ENCODE data around the gene ETHE1. TPM values are rescaled to one million over a fixed set of nuclear protein-coding genes. Genes with fewer than 3 reads are reported as not detected.
A peak's percentile ranks its signal among the peaks of the same experiment; 100 is the strongest.

The ETHE1 gene
- total RNA-seq, 1 donor from 2014 or later = 32.4 TPM

DNA sequence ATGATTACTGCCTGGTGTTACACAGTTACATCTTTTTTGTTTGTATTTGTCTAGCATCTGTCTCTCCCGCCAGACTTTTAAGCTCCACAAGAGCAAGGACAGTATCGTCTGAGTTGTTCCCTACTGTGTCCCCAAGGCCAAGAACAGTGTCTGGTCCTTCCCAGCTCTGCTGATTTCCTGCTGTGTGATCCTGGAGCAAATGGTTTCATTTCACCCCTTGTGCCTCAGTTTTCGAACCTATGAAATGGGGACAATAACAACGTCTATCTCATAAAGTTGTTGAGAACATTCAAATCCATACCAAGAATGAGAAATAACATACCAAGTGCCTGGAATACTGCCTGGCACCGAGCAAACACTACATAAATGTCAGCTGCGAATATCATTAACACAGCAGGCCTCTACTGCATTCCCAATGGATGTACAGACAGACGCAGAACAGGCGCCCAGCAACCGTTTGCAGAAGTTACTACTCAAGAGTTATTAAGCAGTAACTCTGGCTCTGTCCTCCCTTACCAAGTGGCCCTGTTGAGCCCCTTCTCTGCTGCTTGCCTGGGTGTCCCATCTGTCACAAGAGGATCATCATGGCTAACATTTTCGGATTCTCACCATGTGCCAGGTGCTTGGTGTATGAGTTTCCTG is 36.9 kb upstream of the ETHE1 start:
- H3K36me3 ChIP-seq (ENCODE audit: control insufficient read depth in 3 of 3, insufficient read depth in 3 of 3, low read length in 3 of 3) = peaks cover 10 to 12% (median 11%) of the 10 kb centered on the region in 3 donors
- no peaks in the 10 kb centered on the region for H3K9me3 ChIP-seq (ENCODE audit: control insufficient read depth in 3 of 3, low read length in 3 of 3)
- H3K4me3 ChIP-seq (ENCODE audit: low read length in 3 of 3) = no peak overlapping the region
- H3K4me1 ChIP-seq (ENCODE audit: control insufficient read depth in 3 of 3, insufficient read depth in 3 of 3, low read length in 3 of 3) = peaks cover 14 to 21% (median 15%) of the 10 kb centered on the region in 3 donors
- H3K27ac ChIP-seq (ENCODE audit: low read depth, low read length) = no peak overlapping the region
- no peaks in the 10 kb centered on the region for H3K27me3 ChIP-seq (ENCODE audit: control insufficient read depth in 3 of 3, insufficient read depth in 3 of 3, low read length in 3 of 3)
- H3K9ac ChIP-seq (ENCODE audit: low read depth in 1 of 3, low read length in 3 of 3) = no peak overlapping the region

DNA sequence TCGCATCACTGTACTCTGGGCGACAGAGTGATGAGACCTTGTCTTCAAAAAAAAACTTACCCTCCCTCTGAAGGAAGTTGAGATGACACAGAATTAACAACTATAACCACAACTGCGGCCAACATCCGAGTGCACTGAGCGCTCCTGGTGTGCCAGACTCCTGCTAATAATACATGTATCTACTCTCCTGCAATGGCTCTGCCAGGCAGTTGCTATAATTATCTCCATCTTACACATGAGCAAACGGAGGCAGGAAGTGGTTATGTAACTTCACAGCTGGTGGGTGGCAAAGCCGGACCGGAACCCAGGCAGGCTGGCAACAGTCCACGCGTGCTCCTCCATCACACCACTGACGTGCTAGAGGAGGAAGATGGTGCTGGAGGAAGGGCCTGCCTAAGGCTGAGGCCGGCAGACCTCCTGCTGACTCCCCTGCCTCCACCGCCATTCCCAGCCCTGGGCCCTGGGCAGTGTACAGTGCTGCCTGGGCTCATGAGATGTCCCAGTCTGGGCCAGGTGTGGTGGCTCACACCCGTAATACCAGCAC is 35.8 kb upstream of the ETHE1 start:
- Histone ChIP-seq H3K4me3 (ENCODE audit: low read length in 3 of 3) (peak overlapping the region in 1 of 3 donors; percentile 25), H3K9ac (ENCODE audit: low read depth in 1 of 3, low read length in 3 of 3) (peak overlapping the region in 2 of 3 donors; percentile 23 to 50), H3K27me3 (ENCODE audit: control insufficient read depth in 3 of 3, insufficient read depth in 3 of 3, low read length in 3 of 3) (no peaks in the 10 kb centered on the region), H3K4me1 (ENCODE audit: control insufficient read depth in 3 of 3, insufficient read depth in 3 of 3, low read length in 3 of 3) (peaks cover 14 to 21% (median 15%) of the 10 kb centered on the region in 3 donors), H3K9me3 (ENCODE audit: control insufficient read depth in 3 of 3, low read length in 3 of 3) (no peaks in the 10 kb centered on the region), H3K36me3 (ENCODE audit: control insufficient read depth in 3 of 3, insufficient read depth in 3 of 3, low read length in 3 of 3) (peaks cover 10 to 17% (median 11%) of the 10 kb centered on the region in 3 donors), H3K27ac (ENCODE audit: low read depth, low read length) (peak overlapping the region; percentile 76)

DNA sequence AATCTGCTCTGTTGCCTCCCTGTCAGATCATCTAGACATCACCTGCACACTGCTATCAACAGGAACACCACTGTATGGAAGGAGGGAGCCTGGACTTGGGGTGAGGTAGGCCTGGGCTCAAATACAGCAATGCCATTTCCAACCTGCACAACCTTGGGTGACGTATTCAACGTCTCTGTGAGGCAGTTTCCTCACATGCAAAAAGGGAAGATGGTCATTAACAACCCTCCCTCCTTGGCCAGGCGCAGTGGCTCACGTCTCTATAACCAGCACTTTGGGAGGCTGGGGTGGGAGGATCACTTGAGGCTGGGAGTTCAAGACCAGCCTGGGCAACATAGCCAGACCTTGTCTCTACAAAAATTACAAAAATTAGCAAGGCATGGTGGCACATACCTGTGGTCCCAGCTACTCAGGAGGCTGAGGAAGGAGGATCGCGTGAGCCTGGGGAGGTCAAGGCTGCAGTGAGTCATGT is 35.3 kb upstream of the ETHE1 start:
- Histone ChIP-seq H3K9ac (ENCODE audit: low read depth in 1 of 3, low read length in 3 of 3) (peak overlapping the region in 2 of 3 donors; percentile 23 to 25), H3K27ac (ENCODE audit: low read depth, low read length) (peak overlapping the region; percentile 76), H3K27me3 (ENCODE audit: control insufficient read depth in 3 of 3, insufficient read depth in 3 of 3, low read length in 3 of 3) (no peaks in the 10 kb centered on the region), H3K36me3 (ENCODE audit: control insufficient read depth in 3 of 3, insufficient read depth in 3 of 3, low read length in 3 of 3) (peaks cover 10 to 19% (median 11%) of the 10 kb centered on the region in 3 donors), H3K4me3 (ENCODE audit: low read length in 3 of 3) (peak overlapping the region in 1 of 3 donors; percentile 13), H3K4me1 (ENCODE audit: control insufficient read depth in 3 of 3, insufficient read depth in 3 of 3, low read length in 3 of 3) (peaks cover 14 to 21% (median 15%) of the 10 kb centered on the region in 3 donors), H3K9me3 (ENCODE audit: control insufficient read depth in 3 of 3, low read length in 3 of 3) (no peaks in the 10 kb centered on the region)

DNA sequence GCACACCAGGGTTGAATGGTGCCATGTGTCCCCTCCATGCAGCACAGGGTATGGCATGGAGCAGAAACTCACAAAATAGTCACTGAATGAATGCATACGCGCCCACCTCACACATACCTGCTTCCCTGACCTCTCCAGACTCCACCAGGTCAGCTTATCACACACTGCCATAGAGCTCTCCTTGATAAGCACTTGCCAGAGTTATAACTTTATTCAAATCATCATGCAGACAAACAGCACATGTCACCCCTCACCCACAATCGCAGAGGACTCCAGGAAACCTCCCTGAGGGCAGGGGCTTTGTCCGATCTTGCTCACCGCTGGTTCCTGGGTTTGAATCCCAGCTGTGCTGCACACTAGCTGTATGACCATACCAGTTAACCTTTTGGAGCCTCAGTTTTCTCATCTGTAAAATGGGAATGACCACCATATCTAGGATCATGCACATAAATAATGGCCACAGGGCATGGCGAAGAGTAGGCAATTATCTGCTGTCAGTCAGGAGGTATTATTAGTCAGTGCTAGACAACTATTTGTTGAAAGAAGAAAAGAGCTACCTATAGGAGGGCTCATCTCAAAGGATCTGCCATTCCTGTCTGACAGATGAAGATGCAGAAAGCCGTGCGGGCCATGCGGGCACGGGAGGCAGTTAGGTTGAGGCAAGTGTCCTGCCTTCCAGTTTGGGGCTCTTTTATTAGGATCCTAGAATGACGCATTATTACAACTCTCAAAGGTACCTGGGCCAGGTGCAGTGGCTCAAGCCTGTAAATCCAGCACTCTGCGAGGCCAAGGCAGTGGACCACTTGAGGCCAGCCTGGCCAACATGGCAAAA is 34.4 kb upstream of the ETHE1 start:
- peak overlapping the region; percentile 76 for H3K27ac ChIP-seq (ENCODE audit: low read depth, low read length)
- peaks cover 14 to 21% (median 15%) of the 10 kb centered on the region in 3 donors for H3K4me1 ChIP-seq (ENCODE audit: control insufficient read depth in 3 of 3, insufficient read depth in 3 of 3, low read length in 3 of 3)
- peaks cover 10 to 20% (median 11%) of the 10 kb centered on the region in 3 donors for H3K36me3 ChIP-seq (ENCODE audit: control insufficient read depth in 3 of 3, insufficient read depth in 3 of 3, low read length in 3 of 3)
- H3K9ac ChIP-seq (ENCODE audit: low read depth in 1 of 3, low read length in 3 of 3) = peak overlapping the region in 1 of 3 donors; percentile 16
- H3K4me3 ChIP-seq (ENCODE audit: low read length in 3 of 3) = no peak overlapping the region
- H3K9me3 ChIP-seq (ENCODE audit: control insufficient read depth in 3 of 3, low read length in 3 of 3) = no peaks in the 10 kb centered on the region
- no peaks in the 10 kb centered on the region for H3K27me3 ChIP-seq (ENCODE audit: control insufficient read depth in 3 of 3, insufficient read depth in 3 of 3, low read length in 3 of 3)

DNA sequence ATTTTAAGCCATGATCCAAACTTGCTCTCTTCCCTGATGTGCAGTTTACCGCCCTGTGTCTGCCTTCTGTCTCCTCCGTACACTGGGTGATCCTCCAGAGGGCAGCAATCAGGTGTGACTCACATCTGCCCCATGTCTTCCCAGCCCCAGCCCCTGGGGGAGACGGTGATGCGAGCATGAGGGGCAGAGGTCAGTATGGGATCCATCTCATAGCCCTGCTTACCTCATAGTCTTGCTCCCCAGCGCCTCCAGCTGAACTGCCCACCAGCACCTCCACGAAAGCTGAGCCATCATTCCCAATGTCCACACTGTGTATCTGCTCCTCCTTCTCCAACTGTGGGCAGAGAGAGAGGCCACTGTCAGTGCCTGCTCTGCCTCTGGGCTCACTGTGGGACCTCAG is 33.7 kb upstream of the ETHE1 start:
- Histone ChIP-seq H3K9ac (ENCODE audit: low read depth in 1 of 3, low read length in 3 of 3) (peak overlapping the region in 1 of 3 donors; percentile 16), H3K4me1 (ENCODE audit: control insufficient read depth in 3 of 3, insufficient read depth in 3 of 3, low read length in 3 of 3) (peaks cover 14 to 21% (median 15%) of the 10 kb centered on the region in 3 donors), H3K27me3 (ENCODE audit: control insufficient read depth in 3 of 3, insufficient read depth in 3 of 3, low read length in 3 of 3) (no peaks in the 10 kb centered on the region), H3K27ac (ENCODE audit: low read depth, low read length) (no peak overlapping the region), H3K4me3 (ENCODE audit: low read length in 3 of 3) (no peak overlapping the region), H3K9me3 (ENCODE audit: control insufficient read depth in 3 of 3, low read length in 3 of 3) (no peaks in the 10 kb centered on the region), H3K36me3 (ENCODE audit: control insufficient read depth in 3 of 3, insufficient read depth in 3 of 3, low read length in 3 of 3) (peaks cover 12 to 20% (median 14%) of the 10 kb centered on the region in 3 donors)

DNA sequence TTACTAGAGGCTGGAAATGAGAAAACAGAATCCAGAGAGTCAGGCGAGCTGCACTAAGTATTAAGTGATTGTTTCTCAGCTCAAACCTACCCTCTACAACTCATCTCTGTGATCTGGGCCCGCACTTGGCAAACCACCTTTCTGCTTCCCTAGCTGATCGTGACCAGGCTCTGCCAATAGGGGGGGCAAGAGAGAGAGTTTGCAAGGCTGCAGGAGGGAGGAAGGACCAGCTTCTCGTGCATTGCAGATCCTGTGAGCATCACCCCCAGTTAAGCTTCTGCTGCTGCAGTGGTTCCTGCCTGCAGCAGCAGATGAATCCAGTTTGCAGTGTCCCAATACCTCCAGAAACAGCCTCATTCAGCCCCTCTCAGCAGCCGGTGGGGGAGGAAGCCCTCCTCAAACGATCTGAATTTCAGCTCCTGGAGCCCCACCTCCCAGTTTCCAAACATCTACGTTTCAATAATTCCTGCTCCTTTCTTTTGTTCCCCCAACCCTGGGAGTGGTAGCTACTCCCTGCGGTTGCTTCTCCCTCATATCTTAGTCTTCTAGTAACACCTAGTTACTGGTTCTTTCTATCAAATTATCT is 28.3 kb upstream of the ETHE1 start:
- H3K4me1 ChIP-seq (ENCODE audit: control insufficient read depth in 3 of 3, insufficient read depth in 3 of 3, low read length in 3 of 3) = no peaks in the 10 kb centered on the region
- H3K9me3 ChIP-seq (ENCODE audit: control insufficient read depth in 3 of 3, low read length in 3 of 3) = no peaks in the 10 kb centered on the region

DNA sequence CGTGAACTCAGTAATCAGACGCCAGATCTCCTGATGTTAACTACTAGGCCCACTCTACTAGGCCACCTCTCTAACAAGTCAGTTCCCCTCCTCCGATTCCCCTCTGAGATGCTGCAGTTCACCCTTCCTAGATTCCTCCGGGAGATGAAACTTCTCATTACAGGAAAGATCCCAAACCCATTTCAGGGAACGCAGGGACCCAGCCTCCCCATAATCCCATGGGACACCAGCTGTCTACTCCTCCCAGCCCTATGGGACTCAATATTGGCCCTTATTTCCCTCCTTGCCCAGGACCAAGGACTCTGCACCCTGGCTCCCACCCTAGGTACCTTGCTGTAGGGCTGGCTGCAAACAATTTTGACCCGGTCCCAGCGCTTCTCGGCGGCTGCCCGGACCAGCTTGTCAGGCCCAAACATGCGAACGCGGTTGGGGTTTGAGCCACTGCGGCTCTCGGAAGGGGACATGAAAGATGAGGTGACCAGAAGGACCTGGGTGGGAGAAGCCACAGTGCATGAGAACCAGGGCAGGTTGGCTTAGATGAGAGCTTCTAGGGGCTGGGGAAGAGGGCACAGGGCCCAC is 27.4 kb upstream of the ETHE1 start:
- Histone ChIP-seq H3K9me3 (ENCODE audit: control insufficient read depth in 3 of 3, low read length in 3 of 3) (no peaks in the 10 kb centered on the region), H3K4me1 (ENCODE audit: control insufficient read depth in 3 of 3, insufficient read depth in 3 of 3, low read length in 3 of 3) (no peaks in the 10 kb centered on the region), H3K27me3 (ENCODE audit: control insufficient read depth in 3 of 3, insufficient read depth in 3 of 3, low read length in 3 of 3) (no peaks in the 10 kb centered on the region), H3K27ac (ENCODE audit: low read depth, low read length) (no peak overlapping the region), H3K4me3 (ENCODE audit: low read length in 3 of 3) (no peak overlapping the region), H3K9ac (ENCODE audit: low read depth in 1 of 3, low read length in 3 of 3) (no peak overlapping the region), H3K36me3 (ENCODE audit: control insufficient read depth in 3 of 3, insufficient read depth in 3 of 3, low read length in 3 of 3) (peaks cover 38 to 43% (median 42%) of the 10 kb centered on the region in 3 donors)

More for the DNA sequence above, 28.3 kb upstream of the ETHE1 start:
- H3K27ac ChIP-seq (ENCODE audit: low read depth, low read length) = no peak overlapping the region
- no peak overlapping the region for H3K9ac ChIP-seq (ENCODE audit: low read depth in 1 of 3, low read length in 3 of 3)
- peaks cover 39 to 44% (median 43%) of the 10 kb centered on the region in 3 donors for H3K36me3 ChIP-seq (ENCODE audit: control insufficient read depth in 3 of 3, insufficient read depth in 3 of 3, low read length in 3 of 3)
- no peaks in the 10 kb centered on the region for H3K27me3 ChIP-seq (ENCODE audit: control insufficient read depth in 3 of 3, insufficient read depth in 3 of 3, low read length in 3 of 3)
- H3K4me3 ChIP-seq (ENCODE audit: low read length in 3 of 3) = no peak overlapping the region

DNA sequence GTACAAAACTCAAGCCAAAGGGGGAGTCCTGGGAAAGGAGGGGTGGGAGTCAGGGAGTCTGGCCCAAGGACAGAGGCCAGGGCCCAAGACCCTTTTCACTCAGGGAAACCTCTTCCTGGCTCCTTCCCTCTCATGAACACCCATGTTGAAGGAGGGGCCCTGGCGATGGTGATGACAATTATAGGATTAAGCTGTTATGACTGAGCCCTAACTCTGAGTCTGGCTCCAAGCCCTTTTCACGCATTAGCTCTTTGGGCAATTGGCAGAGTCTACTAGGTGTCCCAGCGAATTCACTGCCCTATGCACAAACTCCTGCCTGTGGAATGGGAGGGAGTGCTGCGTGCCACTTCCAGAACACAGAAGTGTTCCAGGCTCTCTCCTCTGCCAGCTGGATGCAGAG is 26.7 kb upstream of the ETHE1 start:
- Histone ChIP-seq H3K4me1 (ENCODE audit: control insufficient read depth in 3 of 3, insufficient read depth in 3 of 3, low read length in 3 of 3) (no peaks in the 10 kb centered on the region), H3K4me3 (ENCODE audit: low read length in 3 of 3) (no peak overlapping the region), H3K36me3 (ENCODE audit: control insufficient read depth in 3 of 3, insufficient read depth in 3 of 3, low read length in 3 of 3) (peaks cover 38 to 43% (median 42%) of the 10 kb centered on the region in 3 donors), H3K9ac (ENCODE audit: low read depth in 1 of 3, low read length in 3 of 3) (no peak overlapping the region), H3K27ac (ENCODE audit: low read depth, low read length) (no peak overlapping the region), H3K27me3 (ENCODE audit: control insufficient read depth in 3 of 3, insufficient read depth in 3 of 3, low read length in 3 of 3) (no peaks in the 10 kb centered on the region), H3K9me3 (ENCODE audit: control insufficient read depth in 3 of 3, low read length in 3 of 3) (no peaks in the 10 kb centered on the region)

DNA sequence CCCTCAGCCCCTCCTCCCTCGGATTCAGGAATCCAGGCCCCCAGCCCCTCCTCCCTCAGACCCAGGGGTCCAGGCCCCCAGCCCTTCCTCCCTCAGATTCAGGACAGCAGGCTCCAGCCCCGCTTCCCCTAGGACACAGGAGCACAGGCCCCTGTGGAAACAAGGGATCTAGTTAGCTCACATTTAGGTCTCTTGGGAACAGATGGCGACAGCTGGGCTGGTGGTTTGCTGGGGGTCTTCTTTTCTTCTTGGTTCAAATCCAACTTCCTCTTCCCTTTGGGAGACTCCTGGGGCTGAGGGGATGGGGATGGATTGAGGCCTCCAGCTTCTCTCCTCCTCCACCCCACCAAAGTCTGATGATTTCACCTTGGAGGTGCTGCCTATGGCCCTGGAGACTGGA is 25.6 kb upstream of the ETHE1 start:
- H3K9me3 ChIP-seq (ENCODE audit: control insufficient read depth in 3 of 3, low read length in 3 of 3) = no peaks in the 10 kb centered on the region
- no peak overlapping the region for H3K27ac ChIP-seq (ENCODE audit: low read depth, low read length)
- peaks cover 37 to 43% (median 38%) of the 10 kb centered on the region in 3 donors for H3K36me3 ChIP-seq (ENCODE audit: control insufficient read depth in 3 of 3, insufficient read depth in 3 of 3, low read length in 3 of 3)
- no peak overlapping the region for H3K9ac ChIP-seq (ENCODE audit: low read depth in 1 of 3, low read length in 3 of 3)
- H3K4me1 ChIP-seq (ENCODE audit: control insufficient read depth in 3 of 3, insufficient read depth in 3 of 3, low read length in 3 of 3) = no peaks in the 10 kb centered on the region
- H3K4me3 ChIP-seq (ENCODE audit: low read length in 3 of 3) = no peak overlapping the region
- H3K27me3 ChIP-seq (ENCODE audit: control insufficient read depth in 3 of 3, insufficient read depth in 3 of 3, low read length in 3 of 3) = no peaks in the 10 kb centered on the region

Measured in skeletal muscle tissue (tissue), 4 donors.